Urothelium cell line (cell line): Measurements from ENCODE around the gene MPC1L.
"Not testable (repeated sequence)": the region's sequence is repeated elsewhere in the genome, so short reads cannot be mapped to it uniquely, and the experiment has no call there.

Experiments
- DNase-seq: peaks from one replicate; pipeline ENCODE4 v3.0.0; 2011; ENCODE audit warnings: low spot score, mixed read lengths
- FAIRE-seq: peaks from 2 replicates; lab custom pipeline; 2011; peaks lifted over from hg19 to GRCh38; lab: Jason Lieb, UNC

MPC1L gene

GRCh38 chrX:40623139-40623536 lies at the start of gene MPC1L:
TSS of gene MPC1L (plus strand) at chrX:40623428. CDS start at chrX:40623566, 138 bp downstream.
- no peak for DNase-seq
- no peak for FAIRE-seq

GRCh38 chrX:40573763-40574162 lies 49.5 kb upstream of the MPC1L start:
- peak; percentile 10 for DNase-seq
- FAIRE-seq = no peak

GRCh38 chrX:40575411-40575810 lies 47.8 kb upstream of the MPC1L start:
- FAIRE-seq = not testable (repeated sequence)

GRCh38 chrX:40576291-40576690 lies 46.9 kb upstream of the MPC1L start:
- no peak for FAIRE-seq
- DNase-seq = no peak

More at GRCh38 chrX:40575411-40575810, 47.8 kb upstream of the MPC1L start:
- DNase-seq = peak; percentile 11

- FAIRE-seq (no peak), DNase-seq (no peak)
Observed at GRCh38 chrX:40578039-40578695, 45.1 kb upstream of the MPC1L start.

- DNase-seq (no peak), FAIRE-seq (no peak)
Observed at GRCh38 chrX:40579141-40579540, 44.1 kb upstream of the MPC1L start.

- no peak for FAIRE-seq
- no peak for DNase-seq
Observed at GRCh38 chrX:40579900-40580536, 43.2 kb upstream of the MPC1L start.

- FAIRE-seq (no peak), DNase-seq (peak; percentile 93)
Observed at GRCh38 chrX:40580537-40581335, 42.5 kb upstream of the MPC1L start, which contains the start of gene ATP6AP2. TSS of gene ATP6AP2 (plus strand) at chrX:40580970. CDS start at chrX:40581066, 96 bp downstream.

GRCh38 chrX:40581336-40581920 lies 41.8 kb upstream of the MPC1L start:
- DNase-seq (peak; percentile 4), FAIRE-seq (no peak)

GRCh38 chrX:40582178-40582577 lies 41.0 kb upstream of the MPC1L start:
- DNase-seq, FAIRE-seq: not testable (repeated sequence)

- no peak for DNase-seq
- FAIRE-seq = no peak
Observed at GRCh38 chrX:40582811-40583210, 40.4 kb upstream of the MPC1L start.

GRCh38 chrX:40587623-40588022 lies 35.6 kb upstream of the MPC1L start:
- DNase-seq, FAIRE-seq: not testable (repeated sequence)

GRCh38 chrX:40589616-40590321 lies 33.5 kb upstream of the MPC1L start:
- not testable (repeated sequence) for FAIRE-seq, DNase-seq

- FAIRE-seq = no peak
Observed at GRCh38 chrX:40603446-40603845, 19.8 kb upstream of the MPC1L start.

GRCh38 chrX:40607381-40607780 lies 15.8 kb upstream of the MPC1L start:
- FAIRE-seq (no peak), DNase-seq (no peak)

More at GRCh38 chrX:40603446-40603845, 19.8 kb upstream of the MPC1L start:
- DNase-seq = no peak

GRCh38 chrX:40612511-40612910 lies 10.7 kb upstream of the MPC1L start:
- DNase-seq (no peak), FAIRE-seq (no peak)

GRCh38 chrX:40615976-40616375 lies 7.3 kb upstream of the MPC1L start:
- no peak for DNase-seq
- no peak for FAIRE-seq

GRCh38 chrX:40617566-40617965 lies 5.7 kb upstream of the MPC1L start:
- no peak for DNase-seq
- no peak for FAIRE-seq

GRCh38 chrX:40622479-40623138 lies 619 bp upstream of the MPC1L start:
- no peak for DNase-seq
- no peak for FAIRE-seq

- no peak for FAIRE-seq
- no peak for DNase-seq
Observed at GRCh38 chrX:40623665-40624064, 437 bp downstream of the MPC1L start.
